GM12892 (cell line): ENCODE measurements around the gene ARVCF.

Experiments used
- POLR2A ChIP-seq: IDR thresholded peaks from 2 replicates; pipeline ENCODE4 v1.6.1; 2011; ENCODE audit warnings: low read depth, low read length, control low read depth
- POLR2AphosphoS5 ChIP-seq: IDR thresholded peaks from 2 replicates; pipeline ENCODE4 v1.6.1; 2011; ENCODE audit warnings: low read depth, low read length, control low read depth
- TAF1 ChIP-seq: IDR thresholded peaks from 2 replicates; pipeline ENCODE4 v1.6.1; 2011; ENCODE audit warnings: low read depth, mild to moderate bottlenecking, control low read depth, low read length, borderline replicate concordance

DNA sequence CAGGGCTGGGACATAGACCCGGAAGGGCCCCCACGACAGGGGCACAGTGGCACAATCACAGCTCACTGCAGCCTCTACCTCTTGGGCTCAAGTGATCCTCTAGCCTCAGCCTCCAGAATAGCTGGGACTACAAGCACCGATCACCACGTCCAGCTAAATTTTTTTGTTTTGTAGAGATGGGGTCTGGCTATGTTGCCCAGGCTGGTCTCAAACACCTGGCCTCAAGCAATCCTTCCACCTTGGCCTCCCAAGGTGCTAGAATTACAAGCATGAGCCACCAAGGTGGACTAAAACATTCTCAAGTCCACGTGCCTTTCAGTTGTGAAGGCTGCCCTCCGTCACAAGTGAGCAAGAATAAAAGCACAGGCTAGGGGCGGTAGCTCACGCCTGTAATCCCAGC, 85.1 kb downstream of the ARVCF start:
- no peak for TF ChIP-seq POLR2A
- no peak for TF ChIP-seq POLR2AphosphoS5
- no peak for TF ChIP-seq TAF1
